MM.1S (cell line): ENCODE measurements around the gene PTPRD.
A peak's percentile ranks its signal among the peaks of the same experiment; 100 is the strongest.

Experiments used
- DNase-seq: peaks from one replicate; pipeline ENCODE4 v3.0.0-alpha.2; 2015
- H2AFZ ChIP-seq: fragments of 300-600 bp; sonication (generic); 2 replicates; pipeline ENCODE4 v1.6.0; 2016; ENCODE audit warnings: antibody characterized with exemption, low read length
- H3F3A ChIP-seq: fragments of 300-600 bp; sonication (generic); 2 replicates; pipeline ENCODE4 v1.6.1; 2016; ENCODE audit warnings: mild to moderate bottlenecking, antibody characterized with exemption, low read length, moderate library complexity, mixed read lengths; ENCODE audit not compliant: insufficient read depth
- H3K27ac ChIP-seq: fragments of 300-600 bp; sonication (generic); 2 replicates; pipeline ENCODE4 v1.5.1; 2016; ENCODE audit warnings: mild to moderate bottlenecking, low read length
- H3K27me3 ChIP-seq: fragments of 300-600 bp; sonication (generic); replicated peaks from 2 replicates; pipeline ENCODE4 v1.6.0; 2016; ENCODE audit warnings: low read length; ENCODE audit not compliant: insufficient read depth
- H3K36me3 ChIP-seq: fragments of 300-600 bp; sonication (generic); replicated peaks from 2 replicates; pipeline ENCODE4 v1.6.1; 2016; ENCODE audit warnings: mild to moderate bottlenecking, low read length, mixed read lengths; ENCODE audit not compliant: insufficient read depth
- H3K4me1 ChIP-seq: fragments of 300-600 bp; sonication (generic); 2 replicates; pipeline ENCODE4 v1.6.1; 2016; ENCODE audit warnings: low read length, mixed read lengths
- H3K4me2 ChIP-seq: fragments of 300-600 bp; sonication (generic); 2 replicates; pipeline ENCODE4 v1.6.0; 2016; ENCODE audit warnings: low read depth, low read length
- H3K4me3 ChIP-seq: fragments of 300-600 bp; sonication (generic); 2 replicates; pipeline ENCODE4 v1.5.1; 2016; ENCODE audit warnings: low read length, mixed read lengths
- H3K79me2 ChIP-seq: fragments of 300-600 bp; sonication (generic); 2 replicates; pipeline ENCODE4 v1.6.1; 2016; ENCODE audit warnings: mixed run types, low read length, mixed read lengths
- H3K9ac ChIP-seq: fragments of 300-600 bp; sonication (generic); 2 replicates; pipeline ENCODE4 v1.6.1; 2016; ENCODE audit warnings: low read length, mixed read lengths
- H3K9me2 ChIP-seq: fragments of 300-600 bp; sonication (generic); replicated peaks from 2 replicates; pipeline ENCODE4 v1.6.1; 2016; ENCODE audit warnings: mild to moderate bottlenecking, low read length, mixed read lengths; ENCODE audit not compliant: insufficient read depth
- H3K9me3 ChIP-seq: fragments of 300-600 bp; sonication (generic); replicated peaks from 2 replicates; pipeline ENCODE4 v1.6.1; 2016; ENCODE audit warnings: mild to moderate bottlenecking, low read length, mixed read lengths; ENCODE audit not compliant: insufficient read depth
- H4K20me1 ChIP-seq: fragments of 300-600 bp; sonication (generic); 2 replicates; pipeline ENCODE4 v1.6.1; 2016; ENCODE audit warnings: mild to moderate bottlenecking, low read length, moderate library complexity, mixed read lengths; ENCODE audit not compliant: insufficient read depth
- CTCF ChIP-seq: fragments of 300-600 bp; sonication (generic); IDR thresholded peaks from 2 replicates; pipeline ENCODE4 v1.5.1; 2016; ENCODE audit warnings: antibody characterized with exemption, low read length, mixed read lengths
- EZH2 ChIP-seq: fragments of 300-600 bp; sonication (generic); optimal IDR thresholded peaks from 2 replicates; pipeline ENCODE3; 2017; ENCODE audit warnings: low read depth, mild to moderate bottlenecking, antibody characterized with exemption, low read length, mixed read lengths
- EZH2phosphoT487 ChIP-seq: fragments of 300-600 bp; sonication (generic); IDR thresholded peaks from 2 replicates; pipeline ENCODE4 v1.6.1; 2018; ENCODE audit warnings: antibody characterized with exemption, low read length

Gene PTPRD

GRCh38 chr9:8917956-8918739 lies 1694.7 kb downstream of the PTPRD start:
- peak; percentile 84 for DNase-seq
- H4K20me1 ChIP-seq = no peaks in the 10 kb centered on the region
- no peaks in the 10 kb centered on the region for H3K9me3 ChIP-seq
- H2AFZ ChIP-seq = peak overlapping the region; percentile 51
- peak overlapping the region; percentile 45 for H3K4me3 ChIP-seq
- H3K27ac ChIP-seq = peak overlapping the region; percentile 81
- no peaks in the 10 kb centered on the region for H3K9me2 ChIP-seq
- H3K27me3 ChIP-seq = no peaks in the 10 kb centered on the region
- no peak for TF ChIP-seq EZH2phosphoT487
- TF ChIP-seq CTCF = peak; percentile 48
- H3K36me3 ChIP-seq = no peaks in the 10 kb centered on the region
- peaks cover 22% of the 10 kb centered on the region for H3F3A ChIP-seq
- H3K79me2 ChIP-seq = no peaks in the 10 kb centered on the region
- peak overlapping the region; percentile 61 for H3K4me2 ChIP-seq
- peak overlapping the region; percentile 45 for H3K9ac ChIP-seq
- peaks cover 7% of the 10 kb centered on the region for H3K4me1 ChIP-seq

- Histone ChIP-seq H2AFZ (no peak overlapping the region), H3K9me2 (no peaks in the 10 kb centered on the region), H3K9me3 (no peaks in the 10 kb centered on the region), H3K36me3 (no peaks in the 10 kb centered on the region), H3K4me2 (no peak overlapping the region; the same call in 1 of the 2 replicates), H3K79me2 (no peaks in the 10 kb centered on the region), H3K27me3 (no peaks in the 10 kb centered on the region), H4K20me1 (no peaks in the 10 kb centered on the region), H3F3A (peaks cover 22% of the 10 kb centered on the region), H3K4me1 (peaks cover 7% of the 10 kb centered on the region), H3K9ac (no peak overlapping the region), H3K4me3 (no peak overlapping the region), H3K27ac (peak overlapping the region; percentile 81; the same call in 1 of the 2 replicates)
- DNase-seq = no peak
- TF ChIP-seq EZH2phosphoT487 = no peak
- no peak for TF ChIP-seq EZH2
- no peak for TF ChIP-seq CTCF
Measured at GRCh38 chr9:8916771-8917170, 1696.0 kb downstream of the PTPRD start.

GRCh38 chr9:8907868-8908267 lies 1704.9 kb downstream of the PTPRD start:
- DNase-seq = peak; percentile 27
- no peaks in the 10 kb centered on the region for H3K4me1 ChIP-seq
- no peak overlapping the region for H2AFZ ChIP-seq
- H4K20me1 ChIP-seq = no peaks in the 10 kb centered on the region
- no peaks in the 10 kb centered on the region for H3K27me3 ChIP-seq
- no peak overlapping the region for H3K4me2 ChIP-seq
- no peaks in the 10 kb centered on the region; the same call in 1 of the 2 replicates for H3K9me3 ChIP-seq
- TF ChIP-seq EZH2 (no peak), EZH2phosphoT487 (no peak), CTCF (no peak)
- H3K27ac ChIP-seq = no peak overlapping the region
- H3K9me2 ChIP-seq = no peaks in the 10 kb centered on the region
- H3K36me3 ChIP-seq = no peaks in the 10 kb centered on the region
- no peak overlapping the region for H3K9ac ChIP-seq
- H3K79me2 ChIP-seq = no peaks in the 10 kb centered on the region
- H3K4me3 ChIP-seq = no peak overlapping the region
- peaks cover 5% of the 10 kb centered on the region; the same call in 1 of the 2 replicates for H3F3A ChIP-seq
